GM19395 (cell line): ENCODE measurements around the gene PARD3B.

Source experiments
- ATAC-seq: cut with Tn5 transposase; IDR thresholded peaks from one replicate; pipeline ENCODE4 v1.9.1; 2021; ENCODE audit warnings: mild to moderate bottlenecking, moderate library complexity; ENCODE audit not compliant: unreplicated experiment

Gene PARD3B

GRCh38 chr2:205292665-205293295 is 747.5 kb downstream of the PARD3B start:
- ATAC-seq: no peak

DNA sequence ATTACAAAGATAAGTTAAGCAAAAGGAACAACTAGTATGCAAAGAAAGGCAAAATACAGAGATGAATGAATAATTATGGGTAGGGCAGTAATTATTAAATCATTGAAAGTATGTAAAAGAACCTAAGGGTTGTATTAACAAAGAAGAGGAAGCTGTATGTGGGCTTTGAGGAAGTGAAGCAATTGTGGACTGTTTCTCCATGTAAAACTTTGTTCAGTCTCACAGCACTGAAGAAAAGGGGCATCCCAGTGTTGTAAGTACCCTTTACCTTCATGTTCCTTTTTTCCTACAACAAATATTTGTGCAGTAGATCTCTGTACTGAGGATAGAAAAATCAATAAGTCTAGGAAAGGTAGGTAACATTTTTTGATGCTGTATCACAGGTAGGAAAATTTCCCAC is 748.3 kb downstream of the PARD3B start:
- no peak for ATAC-seq

DNA sequence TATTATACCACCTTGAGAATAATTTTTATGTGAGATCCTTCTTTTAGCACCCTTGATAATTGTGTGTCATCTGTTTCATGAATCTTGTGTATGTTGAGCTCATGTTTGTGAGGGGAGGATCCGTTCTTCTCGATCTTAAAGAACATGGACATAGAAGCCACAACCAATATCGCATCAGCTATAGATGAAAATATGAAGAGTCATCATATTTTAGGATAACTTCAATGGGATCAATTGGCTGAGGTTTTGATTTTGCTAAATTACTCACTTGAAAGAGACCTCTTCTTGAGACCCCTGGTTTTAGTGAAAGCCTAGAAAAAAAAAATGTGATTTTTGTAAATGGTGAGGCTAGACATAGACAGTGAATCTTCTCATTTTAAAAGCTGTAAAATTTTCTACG is 751.7 kb downstream of the PARD3B start:
- ATAC-seq: no peak

- ATAC-seq: no peak
Observed at GRCh38 chr2:205297368-205297767, 752.1 kb downstream of the PARD3B start.

DNA sequence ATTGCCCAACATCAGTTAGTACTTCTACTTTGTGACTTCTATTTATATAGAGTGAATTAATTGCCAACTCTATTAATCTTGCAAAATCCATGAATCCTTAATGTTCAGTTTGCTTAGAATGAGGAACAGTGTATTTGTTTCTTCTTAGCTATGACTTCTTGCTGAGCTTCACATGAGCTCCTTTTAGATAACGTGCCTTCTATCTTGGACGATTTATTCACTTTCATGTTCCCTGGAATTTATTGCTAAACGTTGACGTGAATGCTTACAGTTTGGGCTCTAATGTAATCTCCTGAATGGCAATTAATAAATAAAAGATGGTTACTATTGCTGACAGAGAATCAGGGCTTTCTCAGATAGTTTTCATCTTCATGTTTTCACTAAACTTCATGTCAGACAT is 752.6 kb downstream of the PARD3B start:
- no peak for ATAC-seq

DNA sequence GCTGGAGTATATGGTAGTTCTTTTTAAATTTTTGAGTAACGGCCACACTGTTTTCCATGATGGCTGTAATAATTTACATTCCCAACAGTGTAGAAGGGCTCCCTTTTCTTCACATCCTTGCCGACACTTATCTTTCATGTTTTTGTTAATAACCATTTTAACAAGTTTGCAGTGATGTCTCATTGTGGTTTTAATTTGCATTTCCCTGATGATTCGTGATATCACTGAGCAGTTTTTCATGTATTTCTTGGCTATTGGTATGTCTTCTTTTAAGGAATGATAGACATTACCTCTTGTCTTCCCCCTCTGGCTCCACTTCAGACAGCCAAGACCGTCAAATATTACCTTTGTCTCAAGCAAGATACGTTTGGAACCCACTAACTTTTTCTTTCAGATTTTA is 765.9 kb downstream of the PARD3B start:
- no peak for ATAC-seq

- no peak for ATAC-seq
Observed at GRCh38 chr2:205321231-205321630, 776.0 kb downstream of the PARD3B start.

DNA sequence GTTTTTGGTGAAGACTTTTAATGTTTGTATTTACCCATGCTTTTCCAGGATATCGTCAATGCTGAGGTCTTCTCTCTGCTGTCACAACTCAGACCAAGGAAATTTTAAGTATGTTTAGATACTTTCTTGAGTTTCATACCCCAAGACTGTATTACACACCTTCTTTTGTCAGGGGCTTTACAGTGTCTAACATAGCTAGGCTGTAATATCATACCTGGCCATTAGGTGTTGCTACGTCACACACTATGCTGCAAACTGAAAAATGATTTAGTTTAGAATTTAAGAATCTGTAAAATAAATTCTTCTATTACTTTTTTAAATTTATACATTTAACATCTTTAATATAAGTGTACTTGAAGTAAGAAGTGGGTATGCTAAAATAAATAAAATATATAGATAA is 778.7 kb downstream of the PARD3B start:
- peak; percentile 55 for ATAC-seq

- ATAC-seq: peak; percentile 73
Observed at GRCh38 chr2:205324355-205324754, 779.1 kb downstream of the PARD3B start.

DNA sequence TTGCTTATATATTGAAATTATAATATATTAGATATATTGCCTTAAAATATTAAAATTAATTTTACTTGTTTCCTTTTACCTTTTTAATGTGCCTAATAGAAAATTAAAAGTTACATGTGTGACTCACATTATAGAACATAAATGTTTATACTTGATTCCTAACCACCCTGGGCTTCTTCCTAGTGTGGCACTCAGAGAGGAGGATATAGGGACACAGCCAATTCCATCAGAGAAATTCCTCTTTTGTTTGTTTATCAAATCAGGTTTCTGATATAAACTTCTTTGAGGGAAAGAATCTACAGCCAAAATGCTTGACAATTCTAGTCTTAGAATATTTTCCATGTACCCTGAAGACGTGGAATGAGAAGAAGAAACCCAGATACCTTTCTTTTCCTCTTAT is 788.1 kb downstream of the PARD3B start:
- no peak for ATAC-seq

- no peak for ATAC-seq
Observed at GRCh38 chr2:205337274-205337673, 792.0 kb downstream of the PARD3B start.

- ATAC-seq: no peak
Observed at GRCh38 chr2:205338156-205338555, 792.9 kb downstream of the PARD3B start.

GRCh38 chr2:205343103-205343502 is 797.8 kb downstream of the PARD3B start:
- no peak for ATAC-seq

DNA sequence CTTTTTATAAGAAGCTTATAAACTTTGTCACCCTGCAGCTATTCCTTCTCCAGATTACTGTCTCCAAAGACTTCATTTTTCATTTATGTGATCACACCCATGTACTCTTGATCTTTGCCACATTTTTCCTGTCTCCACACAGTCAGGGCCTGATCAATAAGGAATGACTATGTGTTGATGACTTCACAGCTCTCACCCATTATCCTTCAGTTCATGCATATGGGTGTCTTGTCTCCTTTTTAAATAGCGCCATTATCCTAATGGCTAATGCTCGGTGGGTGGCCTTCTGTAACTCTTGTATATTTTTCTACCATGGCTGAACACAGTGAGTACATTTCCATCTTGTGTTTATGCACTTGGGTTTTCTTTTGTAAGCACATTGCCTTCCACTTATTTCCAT is 801.4 kb downstream of the PARD3B start:
- ATAC-seq: no peak

DNA sequence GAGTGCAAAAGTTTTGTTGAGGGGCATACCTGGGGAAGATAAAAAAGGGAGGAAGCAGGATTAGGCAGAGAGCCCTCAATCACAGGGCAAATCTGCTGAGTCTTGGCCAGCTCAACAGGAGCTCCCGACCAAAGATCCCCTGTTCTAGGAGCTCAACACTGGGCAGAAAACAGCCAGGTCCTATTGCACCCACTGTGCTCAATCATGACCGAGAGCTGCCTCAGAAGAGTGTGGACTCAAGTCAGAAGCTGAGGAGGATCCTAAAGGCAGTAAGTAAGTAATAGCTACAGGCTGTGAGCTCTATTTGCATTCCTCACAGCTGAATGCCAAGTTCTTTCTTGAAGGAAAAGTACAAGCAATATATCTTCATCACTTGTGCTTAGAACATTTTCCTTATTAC is 802.6 kb downstream of the PARD3B start:
- ATAC-seq: no peak

DNA sequence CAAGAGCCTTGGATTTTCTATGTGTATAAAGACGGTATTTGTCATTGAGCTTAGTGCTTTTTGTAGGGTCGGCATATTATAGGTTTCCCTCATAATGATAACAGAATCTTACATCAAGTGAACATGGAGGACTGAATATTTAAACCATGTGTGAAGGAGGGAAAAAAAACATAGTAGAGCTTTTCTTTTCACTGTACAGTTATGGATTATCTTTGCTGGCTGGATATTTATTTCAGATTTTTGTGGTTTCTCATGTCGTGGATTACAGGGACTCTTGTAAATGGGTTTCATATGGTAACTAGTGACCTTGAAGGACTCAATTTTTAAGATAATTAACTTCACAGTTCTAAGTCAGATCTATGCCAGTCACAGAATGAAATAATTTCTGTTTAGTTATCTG is 806.8 kb downstream of the PARD3B start:
- ATAC-seq: no peak

- no peak for ATAC-seq
Observed at GRCh38 chr2:205352593-205352992, 807.3 kb downstream of the PARD3B start.

DNA sequence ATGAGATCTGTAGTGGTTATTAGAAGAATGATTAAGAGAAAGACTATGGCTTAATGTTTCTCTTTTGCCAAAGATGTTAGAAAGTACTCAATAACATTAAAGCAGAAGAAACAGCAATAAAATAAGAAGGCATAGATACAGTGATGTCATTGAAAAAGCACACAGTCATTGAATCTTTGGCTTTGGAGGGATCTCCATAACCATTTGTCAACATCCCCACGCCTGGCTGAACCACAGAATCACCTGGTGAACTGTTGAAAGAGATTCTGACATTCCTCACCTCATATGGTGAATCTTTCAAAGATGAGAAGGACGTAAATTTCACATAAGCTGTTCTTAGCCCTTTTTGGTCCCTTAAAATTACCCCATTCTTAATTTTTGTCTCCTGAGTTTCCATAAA is 812.5 kb downstream of the PARD3B start:
- no peak for ATAC-seq

- ATAC-seq: no peak
Observed at GRCh38 chr2:205358351-205358815, 813.1 kb downstream of the PARD3B start.

- no peak for ATAC-seq
Observed at GRCh38 chr2:205361272-205361671, 816.0 kb downstream of the PARD3B start.

DNA sequence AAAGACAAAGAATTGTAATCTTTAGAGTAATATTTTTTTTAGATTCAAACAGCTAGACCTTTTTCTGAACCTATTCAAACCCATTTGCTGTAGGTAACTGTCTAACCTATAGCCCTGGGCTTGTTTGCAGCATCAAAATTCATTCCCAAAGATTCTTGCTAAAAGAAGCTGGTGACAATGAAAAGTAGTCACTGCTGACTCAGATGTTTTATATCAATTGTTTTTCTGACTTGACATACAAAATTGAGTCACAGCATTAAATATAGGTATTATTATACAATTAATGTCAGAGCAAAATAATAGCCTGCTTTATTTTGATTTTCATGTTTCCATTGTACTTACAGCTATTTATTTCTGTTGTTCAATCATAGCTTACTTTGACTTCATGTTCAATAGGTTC is 816.7 kb downstream of the PARD3B start:
- no peak for ATAC-seq

DNA sequence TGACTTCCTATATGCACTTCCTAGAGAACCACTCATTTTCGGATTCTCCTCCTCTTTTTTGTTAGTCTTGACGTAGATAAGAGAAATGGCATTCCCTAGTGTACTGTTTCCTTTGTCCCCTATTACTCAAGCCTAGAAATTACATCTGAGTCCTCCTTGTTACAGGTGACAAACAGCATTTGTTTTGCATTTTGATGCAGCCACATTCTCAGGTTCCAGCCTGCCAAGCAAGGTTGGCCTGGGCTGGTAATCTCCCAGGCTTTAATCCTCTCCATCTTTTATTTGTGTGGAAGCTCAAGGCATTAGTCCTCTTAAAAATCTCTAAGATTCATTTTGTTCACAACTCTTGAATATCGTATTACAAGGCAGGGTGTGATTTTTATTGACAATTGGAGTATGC is 819.0 kb downstream of the PARD3B start:
- no peak for ATAC-seq

DNA sequence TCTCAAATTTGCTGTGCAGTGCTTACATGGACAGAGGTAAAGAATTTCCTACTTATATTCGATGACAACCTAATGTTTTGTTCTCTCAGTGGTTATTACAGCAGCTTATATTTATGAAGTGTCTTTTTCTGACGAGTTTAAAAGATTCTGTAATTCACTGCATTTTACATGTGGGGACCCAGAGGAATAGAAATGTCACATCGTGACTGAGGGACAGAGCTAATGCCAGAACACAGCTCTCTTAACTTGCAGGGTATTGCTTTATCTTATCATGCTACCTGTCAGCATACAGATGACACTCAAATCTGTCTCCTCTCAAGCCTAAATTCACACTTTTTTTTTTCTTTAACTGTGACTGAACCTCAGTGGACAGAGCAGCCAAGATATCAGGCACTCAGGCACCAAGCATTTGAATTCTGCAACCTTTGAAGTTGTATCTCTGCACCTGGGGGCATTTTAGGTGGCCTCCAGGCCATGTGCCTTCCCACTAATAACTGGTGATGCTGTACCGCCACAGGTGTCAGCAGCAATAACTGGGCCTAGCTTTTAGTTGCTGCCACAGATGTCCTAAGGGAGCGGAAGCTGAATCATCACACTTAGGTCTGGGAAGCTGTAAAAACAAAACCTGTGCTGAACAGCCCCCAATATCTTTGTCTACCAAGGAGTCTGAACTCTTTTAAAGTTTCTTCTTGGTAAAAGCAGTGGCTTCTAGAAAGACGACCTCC is 821.2 kb downstream of the PARD3B start:
- ATAC-seq: no peak
